ENCODE measurements around the gene DPP6. TPM values are rescaled to one million over a fixed set of nuclear protein-coding genes. Genes with fewer than 3 reads are reported as not detected.

Gene DPP6
- total RNA-seq, 2 experiments from 2014 or later, result not detected

DNA sequence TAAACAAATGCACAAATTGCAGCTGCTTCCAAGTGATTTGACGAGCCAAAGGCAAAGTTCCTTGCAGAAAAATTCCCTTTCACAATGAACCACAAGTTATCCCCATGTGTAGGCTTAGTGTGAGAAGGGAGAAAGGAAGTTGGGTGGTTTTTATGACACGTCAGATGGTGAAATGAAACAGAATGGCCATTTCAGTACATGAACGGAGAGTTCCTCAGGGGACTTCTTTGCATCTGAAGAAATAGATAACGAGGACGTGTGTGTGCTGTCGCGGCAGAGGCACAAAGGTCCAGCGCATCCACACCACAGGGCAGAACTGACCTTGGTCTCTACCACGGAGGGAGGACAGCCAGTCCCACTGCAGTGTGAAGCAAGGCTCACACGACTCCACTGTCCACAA, 814.9 kb downstream of the DPP6 start:
- no peaks in the 10 kb centered on the region for H3K36me3 ChIP-seq (ENCODE audit: insufficient read depth, low read length)
- no peak overlapping the region for H3K4me3 ChIP-seq (ENCODE audit: low read depth, low read length, poor library complexity, severe bottlenecking)
- no peak overlapping the region for H2AFZ ChIP-seq (ENCODE audit: low read length)
- H4K20me1 ChIP-seq (ENCODE audit: insufficient read depth, low read length), result no peaks in the 10 kb centered on the region
- intact Hi-C loops (cut with micrococcal nuclease; ENCODE audit: unreplicated experiment), result no loop called here
- ChIA-PET POLR2A (no interaction called here), CTCF (ENCODE audit: unreplicated experiment) (no interaction called here)
- no peak overlapping the region for H3K27ac ChIP-seq (ENCODE audit: low read depth, low read length, poor library complexity, severe bottlenecking)
- no peaks in the 10 kb centered on the region for H3K9me2 ChIP-seq (ENCODE audit: insufficient read depth, low read length)
- TF ChIP-seq, protein P1, sequence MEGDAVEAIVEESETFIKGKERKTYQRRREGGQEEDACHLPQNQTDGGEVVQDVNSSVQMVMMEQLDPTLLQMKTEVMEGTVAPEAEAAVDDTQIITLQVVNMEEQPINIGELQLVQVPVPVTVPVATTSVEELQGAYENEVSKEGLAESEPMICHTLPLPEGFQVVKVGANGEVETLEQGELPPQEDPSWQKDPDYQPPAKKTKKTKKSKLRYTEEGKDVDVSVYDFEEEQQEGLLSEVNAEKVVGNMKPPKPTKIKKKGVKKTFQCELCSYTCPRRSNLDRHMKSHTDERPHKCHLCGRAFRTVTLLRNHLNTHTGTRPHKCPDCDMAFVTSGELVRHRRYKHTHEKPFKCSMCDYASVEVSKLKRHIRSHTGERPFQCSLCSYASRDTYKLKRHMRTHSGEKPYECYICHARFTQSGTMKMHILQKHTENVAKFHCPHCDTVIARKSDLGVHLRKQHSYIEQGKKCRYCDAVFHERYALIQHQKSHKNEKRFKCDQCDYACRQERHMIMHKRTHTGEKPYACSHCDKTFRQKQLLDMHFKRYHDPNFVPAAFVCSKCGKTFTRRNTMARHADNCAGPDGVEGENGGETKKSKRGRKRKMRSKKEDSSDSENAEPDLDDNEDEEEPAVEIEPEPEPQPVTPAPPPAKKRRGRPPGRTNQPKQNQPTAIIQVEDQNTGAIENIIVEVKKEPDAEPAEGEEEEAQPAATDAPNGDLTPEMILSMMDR (conservative IDR thresholded peaks at IDR 0.05; ENCODE audit: low read length), result no peak
- no peak for TF ChIP-seq EZH2phosphoT487 (IDR thresholded peaks at IDR 0.05; ENCODE audit: borderline replicate concordance, low read depth, low read length)
- H3K4me1 ChIP-seq (ENCODE audit: insufficient read depth, low read length, poor library complexity, severe bottlenecking), result no peaks in the 10 kb centered on the region
- no TSS peak for BruUV-seq (replicated peaks)
- no peaks in the 10 kb centered on the region for H3K9me3 ChIP-seq (ENCODE audit: low read length)
- no peaks in the 10 kb centered on the region for H3K79me2 ChIP-seq (ENCODE audit: insufficient read depth, low read depth, low read length)
- no peak for DNase-seq (ENCODE audit: low spot score)
- no peak overlapping the region for H3K4me2 ChIP-seq (ENCODE audit: low read length)

DNA sequence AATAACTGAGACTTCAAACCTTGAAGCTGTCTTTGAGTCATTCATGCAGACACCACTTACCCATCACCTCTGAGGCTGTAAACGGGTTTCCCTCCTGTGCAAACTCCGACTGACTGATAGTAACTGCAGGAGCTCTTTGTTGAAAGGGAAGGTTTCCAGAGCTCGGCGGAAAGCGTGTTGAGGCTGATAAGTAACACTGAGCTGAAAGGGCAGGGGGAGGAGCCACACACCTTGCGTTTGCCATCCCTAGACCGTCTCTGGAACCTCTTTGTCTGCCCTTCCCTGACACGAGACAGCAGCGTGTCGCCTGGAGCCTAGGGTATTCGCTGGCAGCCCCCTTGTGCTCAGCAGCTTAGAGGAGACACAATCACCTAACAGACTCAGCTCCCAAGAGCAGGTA, 816.7 kb downstream of the DPP6 start:
- no peak overlapping the region for H2AFZ ChIP-seq (ENCODE audit: low read length)
- no peak overlapping the region for H3K4me3 ChIP-seq (ENCODE audit: low read depth, low read length, poor library complexity, severe bottlenecking)
- TF ChIP-seq, protein P1 (conservative IDR thresholded peaks at IDR 0.05; ENCODE audit: low read length), result no peak
- no peak for TF ChIP-seq EZH2phosphoT487 (IDR thresholded peaks at IDR 0.05; ENCODE audit: borderline replicate concordance, low read depth, low read length)
- no TSS peak for BruUV-seq (replicated peaks)
- H3K36me3 ChIP-seq (ENCODE audit: insufficient read depth, low read length), result no peaks in the 10 kb centered on the region
- H3K27ac ChIP-seq (ENCODE audit: low read depth, low read length, poor library complexity, severe bottlenecking), result no peak overlapping the region
- H3K4me2 ChIP-seq (ENCODE audit: low read length), result no peak overlapping the region
- POLR2A ChIA-PET, result no interaction called here
- H3K4me1 ChIP-seq (ENCODE audit: insufficient read depth, low read length, poor library complexity, severe bottlenecking), result no peaks in the 10 kb centered on the region
- no peaks in the 10 kb centered on the region for H3K9me3 ChIP-seq (ENCODE audit: low read length)
- CTCF ChIA-PET (ENCODE audit: unreplicated experiment), result no interaction called here
- H3K79me2 ChIP-seq (ENCODE audit: insufficient read depth, low read depth, low read length), result no peaks in the 10 kb centered on the region
- intact Hi-C loops (cut with micrococcal nuclease; ENCODE audit: unreplicated experiment), result no loop called here
- DNase-seq (ENCODE audit: low spot score), result no peak
- no peaks in the 10 kb centered on the region for H3K9me2 ChIP-seq (ENCODE audit: insufficient read depth, low read length)
- H4K20me1 ChIP-seq (ENCODE audit: insufficient read depth, low read length), result no peaks in the 10 kb centered on the region

DNA sequence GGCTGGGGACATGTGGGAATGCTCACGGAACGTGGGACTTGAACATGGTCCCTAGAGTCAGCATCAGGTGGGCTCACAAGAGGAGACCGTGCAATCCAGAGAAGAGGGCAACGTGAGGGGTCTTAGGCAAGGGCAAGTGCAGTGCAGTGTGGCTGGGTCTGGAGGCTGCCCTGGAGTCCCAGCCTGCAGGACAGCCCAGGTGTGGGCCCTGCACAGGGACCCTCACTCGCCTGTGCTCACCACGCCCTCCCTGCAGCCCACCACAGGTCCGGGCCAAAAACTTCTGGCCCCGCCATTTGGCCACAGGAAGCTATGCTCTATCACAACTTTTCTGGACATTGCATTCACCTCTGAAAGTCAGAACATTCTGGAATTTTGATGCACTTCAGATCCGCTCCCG, 817.2 kb downstream of the DPP6 start:
- CTCF ChIA-PET (ENCODE audit: unreplicated experiment), result no interaction called here
- no peaks in the 10 kb centered on the region for H3K9me2 ChIP-seq (ENCODE audit: insufficient read depth, low read length)
- no TSS peak for BruUV-seq (replicated peaks)
- H2AFZ ChIP-seq (ENCODE audit: low read length), result no peak overlapping the region
- no peak for DNase-seq (ENCODE audit: low spot score)
- TF ChIP-seq EZH2phosphoT487 (IDR thresholded peaks at IDR 0.05; ENCODE audit: borderline replicate concordance, low read depth, low read length), result no peak
- TF ChIP-seq, protein P1 (conservative IDR thresholded peaks at IDR 0.05; ENCODE audit: low read length), result no peak
- H3K9me3 ChIP-seq (ENCODE audit: low read length), result no peaks in the 10 kb centered on the region
- H3K4me3 ChIP-seq (ENCODE audit: low read depth, low read length, poor library complexity, severe bottlenecking), result no peak overlapping the region
- no peaks in the 10 kb centered on the region for H3K79me2 ChIP-seq (ENCODE audit: insufficient read depth, low read depth, low read length)
- H3K4me1 ChIP-seq (ENCODE audit: insufficient read depth, low read length, poor library complexity, severe bottlenecking), result no peaks in the 10 kb centered on the region
- intact Hi-C loops (cut with micrococcal nuclease; ENCODE audit: unreplicated experiment), result no loop called here
- H3K36me3 ChIP-seq (ENCODE audit: insufficient read depth, low read length), result no peaks in the 10 kb centered on the region
- no peak overlapping the region for H3K27ac ChIP-seq (ENCODE audit: low read depth, low read length, poor library complexity, severe bottlenecking)
- no peak overlapping the region for H3K4me2 ChIP-seq (ENCODE audit: low read length)
- POLR2A ChIA-PET, result no interaction called here
- H4K20me1 ChIP-seq (ENCODE audit: insufficient read depth, low read length), result no peaks in the 10 kb centered on the region
